Measurements from ENCODE around the gene SMIM3. TPM values are rescaled to one million over a fixed set of nuclear protein-coding genes. Genes with fewer than 3 reads are reported as not detected.

SMIM3 gene
- total RNA-seq, 2 donors from 2014 or later, result 24.6 to 48.1 TPM

GRCh38 chr5:150766251-150766650 lies 12.3 kb upstream of the SMIM3 start:
- TF ChIP-seq CTCF (IDR thresholded peaks at IDR 0.05), result no peak
- no peak overlapping the region for H3K4me3 ChIP-seq
- no peaks in the 10 kb centered on the region for H3K27me3 ChIP-seq
- no peak for DNase-seq (ENCODE audit: low spot score)
- no peaks in the 10 kb centered on the region for H3K36me3 ChIP-seq
- no peaks in the 10 kb centered on the region for H3K9me3 ChIP-seq
- no peak overlapping the region for H3K27ac ChIP-seq
- peaks cover 0 to 7% of the 10 kb centered on the region in 2 donors for H3K4me1 ChIP-seq

- no peak for TF ChIP-seq CTCF (IDR thresholded peaks at IDR 0.05)
- H3K27ac ChIP-seq, result no peak overlapping the region
- no peak for DNase-seq (ENCODE audit: low spot score)
Measured at GRCh38 chr5:150771034-150771795, 7.3 kb upstream of the SMIM3 start.

GRCh38 chr5:150774145-150774544 lies 4.4 kb upstream of the SMIM3 start:
- TF ChIP-seq CTCF (IDR thresholded peaks at IDR 0.05), result no peak

More at GRCh38 chr5:150771034-150771795, 7.3 kb upstream of the SMIM3 start:
- Histone ChIP-seq H3K4me1 (no peaks in the 10 kb centered on the region), H3K27me3 (no peaks in the 10 kb centered on the region), H3K36me3 (no peaks in the 10 kb centered on the region), H3K9me3 (no peaks in the 10 kb centered on the region), H3K4me3 (no peak overlapping the region)

GRCh38 chr5:150777685-150778084 lies 872 bp upstream of the SMIM3 start:
- no peaks in the 10 kb centered on the region for H3K27me3 ChIP-seq
- peak overlapping the region; percentile 80 to 82 for H3K4me3 ChIP-seq
- no peak for DNase-seq (ENCODE audit: low spot score)
- H3K4me1 ChIP-seq, result peaks cover 0 to 43% of the 10 kb centered on the region in 2 donors
- peak overlapping the region; percentile 92 to 96 for H3K27ac ChIP-seq
- no peak for TF ChIP-seq CTCF (IDR thresholded peaks at IDR 0.05)
- H3K9me3 ChIP-seq, result no peaks in the 10 kb centered on the region
- no peaks in the 10 kb centered on the region for H3K36me3 ChIP-seq

More at GRCh38 chr5:150774145-150774544, 4.4 kb upstream of the SMIM3 start:
- no peaks in the 10 kb centered on the region for H3K9me3 ChIP-seq
- H3K27ac ChIP-seq, result peak overlapping the region in 1 of 2 donors; percentile 37
- H3K4me3 ChIP-seq, result no peak overlapping the region
- H3K36me3 ChIP-seq, result no peaks in the 10 kb centered on the region
- no peaks in the 10 kb centered on the region for H3K27me3 ChIP-seq
- H3K4me1 ChIP-seq, result peaks cover 0 to 8% of the 10 kb centered on the region in 2 donors
- DNase-seq (ENCODE audit: low spot score), result no peak

GRCh38 chr5:150778088-150778516 lies 455 bp upstream of the SMIM3 start:
- Histone ChIP-seq H3K27me3 (no peaks in the 10 kb centered on the region), H3K9me3 (no peaks in the 10 kb centered on the region), H3K27ac (peak overlapping the region; percentile 92 to 96), H3K4me1 (peaks cover 0 to 47% of the 10 kb centered on the region in 2 donors), H3K4me3 (peak overlapping the region; percentile 80 to 82), H3K36me3 (no peaks in the 10 kb centered on the region)
- no peak for TF ChIP-seq CTCF (IDR thresholded peaks at IDR 0.05)
- DNase-seq (ENCODE audit: low spot score), result no peak
